Peyer's patch (tissue), 4 donors: ENCODE results near the gene ACSS1. TPM values are rescaled to one million over a fixed set of nuclear protein-coding genes. Genes with fewer than 3 reads are reported as not detected.

Source experiments
- DNase-seq, 3 donors: peaks; one replicate each; pipeline ENCODE4 v3.0.0-alpha.2; 2017 to 2019
- H3K27ac ChIP-seq, 4 donors: fragments of 200-600 bp; sonication (generic); one replicate each; pipeline ENCODE4 v1.5.1; 2016 to 2019
- H3K27me3 ChIP-seq, 2 donors: fragments of 200-600 bp; sonication (generic); one replicate each; pipeline ENCODE4 v1.5.1; 2019
- H3K36me3 ChIP-seq, 3 donors: fragments of 200-600 bp; sonication (generic); one replicate each; pipeline ENCODE4 v1.5.1; 2016 to 2019
- H3K4me1 ChIP-seq, 4 donors: fragments of 200-600 bp; sonication (generic); one replicate each; pipeline ENCODE4 v1.5.1; 2016 to 2019
- H3K4me3 ChIP-seq, 4 donors: fragments of 200-600 bp; sonication (generic); 1 replicate in 3 of 4; 2 replicates in 1 of 4; pipeline ENCODE4 v1.5.1; 2016 to 2019; ENCODE audit warnings: mild to moderate bottlenecking in 1 of 4
- H3K9me3 ChIP-seq, 4 donors: fragments of 200-600 bp; sonication (generic); one replicate each; pipeline ENCODE4 v1.5.1; 2016 to 2019; ENCODE audit warnings: mild to moderate bottlenecking in 1 of 4
- CTCF ChIP-seq, 6 experiments: fragments of 450-650 bp in 4 of 6; fragments of 200-600 bp in 2 of 6; sonication (generic) in 1 of 6; IDR thresholded peaks; one replicate each; pipeline ENCODE4 v1.5.1; 2017 to 2019; ENCODE audit warnings: antibody characterized with exemption in 6 of 6, mild to moderate bottlenecking in 3 of 6, moderate library complexity in 1 of 6
- POLR2A ChIP-seq, 2 donors: fragments of 450-650 bp; IDR thresholded peaks; one replicate each; pipeline ENCODE4 v1.5.1; 2017; ENCODE audit warnings: antibody characterized with exemption in 2 of 2, mild to moderate bottlenecking in 2 of 2, moderate library complexity in 2 of 2
- total RNA-seq, 4 donors: library from RNA; depleted of rRNA; stranded (reverse); fragments of >200 nt; gene quantifications; one replicate each; pipeline ENCODE4 v1.1.0, GENCODE V29; 2016

The ACSS1 gene
- total RNA-seq, 4 donors from 2014 or later = 49.5 to 160 (median 134) TPM

DNA sequence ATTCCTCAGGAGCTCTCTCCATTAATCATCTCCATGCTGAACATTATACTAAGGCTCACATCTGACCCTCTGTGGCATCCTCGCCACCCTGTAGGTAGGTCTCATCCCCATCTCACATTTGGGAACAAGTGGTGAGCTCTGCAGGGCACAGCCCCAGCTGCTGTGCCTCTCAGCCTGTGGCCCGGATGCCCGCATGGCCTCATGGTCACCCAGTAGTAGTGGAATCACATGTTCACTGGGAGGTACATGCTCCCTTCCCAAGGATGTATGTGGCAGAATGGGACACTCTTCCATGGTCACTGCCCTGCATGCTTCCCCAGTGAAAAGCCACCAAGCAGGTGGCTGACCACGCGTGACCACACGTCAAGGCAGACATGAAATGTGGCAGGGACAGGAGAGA is 39.1 kb downstream of the ACSS1 start:
- DNase-seq = peak in 2 of 3 donors; percentile 9 to 21
- no peak for TF ChIP-seq CTCF (IDR thresholded peaks at IDR 0.05)
- Histone ChIP-seq H3K27me3 (no peaks in the 10 kb centered on the region), H3K36me3 (peaks cover 0 to 48% (median 0%) of the 10 kb centered on the region in 3 donors), H3K27ac (no peak overlapping the region), H3K4me1 (peaks cover 0 to 28% (median 3%) of the 10 kb centered on the region in 4 donors), H3K9me3 (no peaks in the 10 kb centered on the region), H3K4me3 (no peak overlapping the region)

DNA sequence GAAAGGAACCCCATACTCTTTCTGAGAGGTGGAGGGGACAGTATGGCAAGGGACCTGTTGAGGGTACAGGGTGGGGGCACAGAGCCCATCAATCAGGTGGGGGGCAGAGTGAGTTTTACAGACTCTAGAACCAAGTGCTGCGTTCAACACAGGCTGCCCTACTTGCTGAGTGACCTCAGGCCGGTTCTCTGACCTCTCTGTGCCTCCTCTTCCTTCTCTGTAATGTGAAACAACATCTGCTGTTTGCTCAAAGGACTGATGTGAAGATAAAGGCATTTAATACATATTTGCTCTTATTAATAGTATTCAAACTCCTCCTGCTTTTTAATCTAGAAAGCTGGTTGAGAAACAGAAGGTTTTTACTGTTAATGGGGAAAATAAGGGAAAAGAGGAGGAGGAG is 39.5 kb downstream of the ACSS1 start:
- TF ChIP-seq CTCF (IDR thresholded peaks at IDR 0.05) (no peak), POLR2A (IDR thresholded peaks at IDR 0.05) (no peak)
- H3K4me3 ChIP-seq = no peak overlapping the region
- DNase-seq = peak in 2 of 3 donors; percentile 8 to 10
- no peaks in the 10 kb centered on the region for H3K9me3 ChIP-seq
- no peaks in the 10 kb centered on the region for H3K27me3 ChIP-seq
- peaks cover 0 to 52% (median 0%) of the 10 kb centered on the region in 3 donors for H3K36me3 ChIP-seq
- no peak overlapping the region for H3K27ac ChIP-seq
- peaks cover 0 to 28% (median 3%) of the 10 kb centered on the region in 4 donors for H3K4me1 ChIP-seq

- peaks cover 0 to 18% (median 2%) of the 10 kb centered on the region in 4 donors for H3K4me1 ChIP-seq
- H3K9me3 ChIP-seq = no peaks in the 10 kb centered on the region
- peaks cover 0 to 63% (median 0%) of the 10 kb centered on the region in 3 donors for H3K36me3 ChIP-seq
These were observed 40.6 kb downstream of the ACSS1 start for GRCh38 chr20:25017257-25017803.

DNA sequence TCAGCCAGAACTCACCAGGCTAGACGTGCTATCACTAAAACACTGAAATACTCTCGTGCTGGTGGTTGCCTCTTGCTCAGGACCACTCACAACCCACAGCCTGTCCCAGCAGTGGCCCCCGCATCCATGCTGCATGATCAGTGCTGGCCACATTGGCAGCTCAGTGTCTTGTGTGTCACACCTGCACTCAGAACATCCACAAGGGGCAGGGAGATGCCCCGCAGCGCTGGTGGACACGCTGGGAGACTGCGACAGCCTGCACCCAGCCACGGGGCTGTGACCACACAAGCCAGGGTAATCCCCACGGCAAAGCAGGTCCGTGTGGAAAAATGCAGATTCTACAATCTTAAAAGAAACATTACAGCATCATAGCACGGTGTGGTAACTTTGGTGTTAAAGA is 41.5 kb downstream of the ACSS1 start:
- no peak overlapping the region for H3K4me3 ChIP-seq
- H3K27ac ChIP-seq = no peak overlapping the region
- TF ChIP-seq CTCF (IDR thresholded peaks at IDR 0.05) (no peak), POLR2A (IDR thresholded peaks at IDR 0.05) (no peak)
- no peaks in the 10 kb centered on the region for H3K9me3 ChIP-seq
- H3K4me1 ChIP-seq = peaks cover 0 to 10% (median 0%) of the 10 kb centered on the region in 4 donors
- H3K27me3 ChIP-seq = no peaks in the 10 kb centered on the region
- peaks cover 0 to 68% (median 0%) of the 10 kb centered on the region in 3 donors for H3K36me3 ChIP-seq
- peak in 2 of 3 donors; percentile 12 to 34 for DNase-seq

More at GRCh38 chr20:25017257-25017803, 40.6 kb downstream of the ACSS1 start:
- H3K27ac ChIP-seq = peak overlapping the region in 2 of 4 donors; percentile 8 to 36
- H3K4me3 ChIP-seq = no peak overlapping the region
- TF ChIP-seq CTCF (IDR thresholded peaks at IDR 0.05) = peak in 1 of 6 experiments; percentile 13
- no peak for TF ChIP-seq POLR2A (IDR thresholded peaks at IDR 0.05)
- no peaks in the 10 kb centered on the region for H3K27me3 ChIP-seq
- peak in 2 of 3 donors; percentile 69 to 70 for DNase-seq

DNA sequence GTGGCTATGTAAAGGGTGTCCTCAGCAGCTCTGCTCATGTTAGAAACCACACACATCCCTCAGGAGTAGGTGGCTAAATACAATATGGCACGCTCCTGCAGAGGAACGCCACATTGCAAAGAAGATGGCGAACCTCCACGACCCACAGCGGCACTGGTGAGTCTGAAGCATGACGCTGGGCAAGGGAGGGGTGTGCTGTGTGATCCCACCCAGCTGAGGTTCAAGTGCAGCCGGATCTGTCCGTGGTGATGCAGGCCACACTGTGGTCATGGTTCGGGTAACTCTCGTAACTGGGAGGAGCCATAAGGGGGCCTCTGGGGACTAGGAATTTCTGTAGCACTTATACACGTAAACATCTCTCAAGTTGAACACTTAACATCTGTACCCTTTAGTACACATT is 42.0 kb downstream of the ACSS1 start:
- H3K9me3 ChIP-seq = no peaks in the 10 kb centered on the region
- H3K36me3 ChIP-seq = peaks cover 0 to 68% (median 0%) of the 10 kb centered on the region in 3 donors
- no peak overlapping the region for H3K4me3 ChIP-seq
- H3K27me3 ChIP-seq = no peaks in the 10 kb centered on the region
- no peak overlapping the region for H3K27ac ChIP-seq
- H3K4me1 ChIP-seq = peaks cover 0 to 10% (median 0%) of the 10 kb centered on the region in 4 donors
- peak in 2 of 3 donors; percentile 10 to 47 for DNase-seq
- TF ChIP-seq POLR2A (IDR thresholded peaks at IDR 0.05) = no peak
- TF ChIP-seq CTCF (IDR thresholded peaks at IDR 0.05) = no peak
